ENCODE measurements around the gene NDUFS2.

DNA sequence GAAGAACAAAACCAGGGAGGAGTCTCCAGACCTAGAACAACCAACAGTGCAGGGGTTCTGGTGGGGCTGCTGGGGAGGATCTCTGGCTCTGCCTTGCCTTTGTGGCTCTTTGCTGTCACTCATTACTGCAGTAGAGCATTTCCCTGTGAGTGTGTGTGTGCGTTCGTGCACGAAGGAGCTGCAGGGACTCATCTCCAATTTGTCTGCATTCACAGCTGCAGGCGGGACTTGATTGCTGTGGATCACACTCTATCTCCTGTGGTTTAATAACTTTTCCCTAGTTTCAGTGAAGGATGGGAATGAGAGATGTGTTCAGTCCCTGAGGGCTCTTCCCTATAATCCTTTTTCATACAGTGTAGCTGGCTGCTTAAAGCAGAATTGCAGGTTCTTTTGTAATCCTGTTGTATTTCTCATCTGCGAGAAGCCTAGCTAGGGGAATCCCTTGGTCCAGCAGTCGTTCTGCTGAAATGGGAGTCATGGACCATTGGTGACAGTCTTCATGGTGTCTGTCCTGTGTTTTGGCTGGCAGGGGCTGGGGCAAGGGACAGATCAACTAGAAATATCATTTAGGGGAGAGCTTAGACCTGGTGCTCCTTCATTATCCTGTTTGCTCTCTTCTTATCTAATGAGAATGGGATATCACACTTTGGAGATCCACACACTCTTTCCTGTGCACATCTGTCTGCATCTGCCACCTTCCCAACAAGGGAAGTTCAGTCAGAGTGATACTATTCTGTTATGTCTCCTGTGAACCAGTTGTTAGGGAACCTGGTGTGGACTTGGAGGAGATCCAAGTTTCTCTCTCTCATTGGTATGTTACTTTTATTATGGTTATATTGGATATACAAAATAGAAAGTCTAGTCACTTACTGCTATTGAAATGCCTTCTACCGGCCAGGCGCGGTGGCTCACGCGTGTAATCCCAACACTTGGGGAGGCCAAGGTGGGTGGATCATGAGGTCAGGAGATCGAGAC, 59.4 kb downstream of the NDUFS2 start:
- TF ChIP-seq, protein P1, sequence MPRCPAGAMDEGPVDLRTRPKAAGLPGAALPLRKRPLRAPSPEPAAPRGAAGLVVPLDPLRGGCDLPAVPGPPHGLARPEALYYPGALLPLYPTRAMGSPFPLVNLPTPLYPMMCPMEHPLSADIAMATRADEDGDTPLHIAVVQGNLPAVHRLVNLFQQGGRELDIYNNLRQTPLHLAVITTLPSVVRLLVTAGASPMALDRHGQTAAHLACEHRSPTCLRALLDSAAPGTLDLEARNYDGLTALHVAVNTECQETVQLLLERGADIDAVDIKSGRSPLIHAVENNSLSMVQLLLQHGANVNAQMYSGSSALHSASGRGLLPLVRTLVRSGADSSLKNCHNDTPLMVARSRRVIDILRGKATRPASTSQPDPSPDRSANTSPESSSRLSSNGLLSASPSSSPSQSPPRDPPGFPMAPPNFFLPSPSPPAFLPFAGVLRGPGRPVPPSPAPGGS (IDR thresholded peaks at IDR 0.05; ENCODE audit: borderline replicate concordance, insufficient read depth, low read depth, low read length, poor library complexity, severe bottlenecking): no peak
- TF ChIP-seq POLR2A (IDR thresholded peaks at IDR 0.05; ENCODE audit: low read depth, low read length): no peak
- no peak for TF ChIP-seq GABPA (IDR thresholded peaks at IDR 0.05; ENCODE audit: low read depth)
- no peak for TF ChIP-seq MYC (IDR thresholded peaks at IDR 0.05; ENCODE audit: insufficient read depth, insufficient read length, insufficient replicate concordance, low read length, severe bottlenecking)
- TF ChIP-seq, protein P2, sequence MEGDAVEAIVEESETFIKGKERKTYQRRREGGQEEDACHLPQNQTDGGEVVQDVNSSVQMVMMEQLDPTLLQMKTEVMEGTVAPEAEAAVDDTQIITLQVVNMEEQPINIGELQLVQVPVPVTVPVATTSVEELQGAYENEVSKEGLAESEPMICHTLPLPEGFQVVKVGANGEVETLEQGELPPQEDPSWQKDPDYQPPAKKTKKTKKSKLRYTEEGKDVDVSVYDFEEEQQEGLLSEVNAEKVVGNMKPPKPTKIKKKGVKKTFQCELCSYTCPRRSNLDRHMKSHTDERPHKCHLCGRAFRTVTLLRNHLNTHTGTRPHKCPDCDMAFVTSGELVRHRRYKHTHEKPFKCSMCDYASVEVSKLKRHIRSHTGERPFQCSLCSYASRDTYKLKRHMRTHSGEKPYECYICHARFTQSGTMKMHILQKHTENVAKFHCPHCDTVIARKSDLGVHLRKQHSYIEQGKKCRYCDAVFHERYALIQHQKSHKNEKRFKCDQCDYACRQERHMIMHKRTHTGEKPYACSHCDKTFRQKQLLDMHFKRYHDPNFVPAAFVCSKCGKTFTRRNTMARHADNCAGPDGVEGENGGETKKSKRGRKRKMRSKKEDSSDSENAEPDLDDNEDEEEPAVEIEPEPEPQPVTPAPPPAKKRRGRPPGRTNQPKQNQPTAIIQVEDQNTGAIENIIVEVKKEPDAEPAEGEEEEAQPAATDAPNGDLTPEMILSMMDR (IDR thresholded peaks at IDR 0.05 in 2 of 3, conservative IDR thresholded peaks at IDR 0.05 in 1 of 3; ENCODE audit: control insufficient read depth in 2 of 3, extremely low read depth in 1 of 3, insufficient read depth in 1 of 3, low read depth in 3 of 3, low read length in 3 of 3): no peak
- no peak for TF ChIP-seq NR2C2 (IDR thresholded peaks at IDR 0.05; ENCODE audit: borderline replicate concordance, control insufficient read depth, insufficient read length, low read depth)
- TF ChIP-seq SMARCA5 (IDR thresholded peaks at IDR 0.05): no peak
- no peak for TF ChIP-seq CREB1 (IDR thresholded peaks at IDR 0.05; ENCODE audit: low read depth)
- no peak for TF ChIP-seq RAD21 (IDR thresholded peaks at IDR 0.05; ENCODE audit: insufficient read depth, low read depth, low read length)
- TF ChIP-seq RFX5 (IDR thresholded peaks at IDR 0.05; ENCODE audit: low read depth, low read length): no peak
- TF ChIP-seq SMAD1 (IDR thresholded peaks at IDR 0.05; ENCODE audit: low read depth, partially characterized antibody): no peak
- no peak for TF ChIP-seq LARP7 (IDR thresholded peaks at IDR 0.05)
- TF ChIP-seq PAX8 (IDR thresholded peaks at IDR 0.05): no peak
- no peak for TF ChIP-seq EGR1 (IDR thresholded peaks at IDR 0.05; ENCODE audit: borderline replicate concordance in 1 of 2, low read depth in 2 of 2, low read length in 2 of 2)
